ENCODE results near the gene PPP5C. TPM values are rescaled to one million over a fixed set of nuclear protein-coding genes. Genes with fewer than 3 reads are reported as not detected.
A peak's percentile ranks its signal among the peaks of the same experiment; 100 is the strongest.
"Not testable (repeated sequence)": the region's sequence is repeated elsewhere in the genome, so short reads cannot be mapped to it uniquely, and the experiment has no call there.

The PPP5C gene
- total RNA-seq, 3 donors from 2014 or later: 55.3 to 71.6 (median 59.4) TPM

DNA sequence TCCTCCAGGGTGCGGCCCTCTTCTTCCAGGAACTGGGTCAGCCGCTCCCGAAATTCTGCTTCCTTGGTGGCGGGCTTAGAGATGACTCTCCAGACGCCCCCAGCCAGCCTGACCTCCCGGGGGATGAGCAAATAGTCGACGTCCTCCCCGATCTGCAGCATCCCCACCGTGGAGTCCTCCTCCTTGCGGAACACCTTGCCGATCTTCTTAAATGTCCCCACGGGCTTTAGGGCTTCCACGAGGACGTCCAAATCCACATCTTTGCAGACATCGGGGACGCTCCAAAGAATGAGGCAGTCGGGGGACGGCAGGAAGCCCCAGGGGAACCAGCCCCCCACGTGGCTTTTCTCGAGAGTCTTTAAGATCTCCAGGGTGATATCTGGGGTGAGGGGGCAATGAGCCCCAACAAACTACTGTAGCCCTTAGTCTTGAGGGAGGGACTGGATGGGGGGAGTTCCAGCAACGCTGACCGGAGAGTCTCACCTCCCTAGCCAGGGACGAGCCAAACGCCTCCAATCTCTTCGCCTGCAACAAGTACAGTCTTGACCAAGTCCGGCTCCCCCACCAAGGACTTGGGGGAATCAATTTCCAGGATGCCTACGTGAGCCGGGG, 65.9 kb downstream of the PPP5C start:
- Histone ChIP-seq H3K36me3 (ENCODE audit: low read depth) (no peaks in the 10 kb centered on the region), H3K4me1 (ENCODE audit: low read depth) (peaks cover 8% of the 10 kb centered on the region), H3K4me3 (no peak overlapping the region), H3K9me3 (no peaks in the 10 kb centered on the region)
- TF ChIP-seq CTCF (IDR thresholded peaks at IDR 0.05): no peak
- intact Hi-C loops (cut with DNase I, micrococcal nuclease): no loop called here
- ATAC-seq (no peak), DNase-seq (no peak)

GRCh38 chr19:46413262-46414031, 66.6 kb downstream of the PPP5C start, which contains the start of gene CCDC8:
CCDC8 (minus strand) TSS chr19:46413564; CDS start chr19:46412810, 754 bp downstream.
- Histone ChIP-seq H3K4me1 (ENCODE audit: low read depth) (peaks cover 8% of the 10 kb centered on the region), H3K9me3 (no peaks in the 10 kb centered on the region), H3K36me3 (ENCODE audit: low read depth) (no peaks in the 10 kb centered on the region), H3K4me3 (no peak within 1 kb of the TSS)
- DNase-seq (peak; percentile 37 to 69 (median 51)), ATAC-seq (peak; percentile 68)
- intact Hi-C loops (cut with DNase I, micrococcal nuclease): no loop called here
- TF ChIP-seq CTCF (IDR thresholded peaks at IDR 0.05): no peak

- DNase-seq; H3K36me3 ChIP-seq (ENCODE audit: low read depth); H3K4me3 ChIP-seq; intact Hi-C loops (cut with DNase I, micrococcal nuclease); ATAC-seq; H3K9me3 ChIP-seq; H3K4me1 ChIP-seq (ENCODE audit: low read depth): not testable (repeated sequence)
Observed at GRCh38 chr19:46414899-46415298, 68.0 kb downstream of the PPP5C start.

DNA sequence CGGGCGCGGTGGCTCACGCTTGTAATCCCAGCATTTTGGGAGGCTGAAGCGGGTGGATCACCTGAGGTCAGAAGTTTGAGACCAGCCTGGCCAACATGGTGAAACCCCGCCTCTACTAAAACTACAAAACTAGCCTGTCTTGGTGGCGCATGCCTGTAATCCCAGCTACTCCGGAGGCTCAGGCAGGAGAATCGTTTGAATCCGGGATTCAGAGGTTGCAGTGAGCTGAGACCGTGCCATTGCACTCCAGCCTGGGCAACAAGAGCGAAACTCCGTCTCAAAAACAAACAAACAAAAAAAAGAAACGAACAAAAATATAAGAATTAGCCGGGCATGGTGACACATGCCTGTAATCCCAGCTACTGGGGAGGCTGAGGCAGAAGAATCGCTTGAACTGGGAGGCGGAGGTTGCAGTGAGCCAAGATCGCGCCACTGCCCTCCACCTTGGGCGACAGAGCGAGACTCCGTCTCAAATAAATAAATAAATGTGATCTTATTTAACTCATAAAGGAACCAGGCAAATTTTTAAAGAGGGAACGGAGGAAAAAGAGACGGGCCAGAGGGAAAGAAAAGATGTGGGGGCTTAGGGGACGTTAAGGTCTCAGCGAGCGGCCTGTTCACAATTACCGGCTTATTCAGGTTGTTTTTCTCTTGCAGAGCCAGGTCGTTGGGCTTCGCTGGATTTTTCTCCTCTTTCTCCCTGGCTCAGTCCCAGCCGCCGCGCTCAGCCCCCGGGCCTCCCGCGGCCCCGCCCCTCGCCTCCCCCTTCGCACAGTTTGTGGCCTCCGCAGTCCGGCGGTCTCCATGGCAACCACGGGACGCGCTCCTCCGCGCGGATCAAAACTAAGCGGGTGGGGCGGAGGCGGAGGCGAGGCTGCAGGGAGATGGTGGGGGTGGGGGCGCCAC, 69.2 kb downstream of the PPP5C start:
- DNase-seq (peak; percentile 65 to 82 (median 71)), ATAC-seq (peak; percentile 74)
- intact Hi-C loops (cut with DNase I, micrococcal nuclease); H3K4me1 ChIP-seq (ENCODE audit: low read depth); H3K9me3 ChIP-seq; H3K4me3 ChIP-seq; H3K36me3 ChIP-seq (ENCODE audit: low read depth): not testable (repeated sequence)

DNA sequence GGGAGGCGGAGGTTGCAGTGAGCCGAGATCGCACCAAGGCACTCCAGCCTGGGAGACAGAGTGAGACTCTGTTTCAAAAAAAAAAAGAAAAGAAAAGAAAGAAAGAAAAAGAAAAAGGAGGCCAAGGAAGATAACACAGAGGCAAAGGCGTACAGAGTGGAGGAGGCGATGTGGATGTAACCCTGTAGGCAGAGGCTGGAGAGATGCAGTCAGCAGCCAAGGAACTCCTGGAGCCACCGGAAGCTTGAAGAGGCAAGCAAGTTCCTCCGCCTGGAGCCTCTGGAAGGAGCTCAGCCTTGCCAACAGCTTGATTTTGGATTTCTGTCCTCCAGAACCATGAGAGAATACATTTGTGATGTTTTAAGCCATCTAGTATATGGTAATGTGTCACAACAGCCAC, 73.2 kb downstream of the PPP5C start:
- Histone ChIP-seq H3K36me3 (ENCODE audit: low read depth) (no peaks in the 10 kb centered on the region), H3K9me3 (no peaks in the 10 kb centered on the region), H3K4me1 (ENCODE audit: low read depth) (peaks cover 8% of the 10 kb centered on the region), H3K4me3 (no peak overlapping the region)
- TF ChIP-seq CTCF (IDR thresholded peaks at IDR 0.05): no peak
- DNase-seq (no peak), ATAC-seq (no peak)
- intact Hi-C loops (cut with DNase I, micrococcal nuclease): no loop called here

GRCh38 chr19:46422344-46422743, 75.5 kb downstream of the PPP5C start:
- H3K4me1 ChIP-seq (ENCODE audit: low read depth): no peaks in the 10 kb centered on the region
- no peaks in the 10 kb centered on the region for H3K9me3 ChIP-seq
- no peak for TF ChIP-seq CTCF (IDR thresholded peaks at IDR 0.05)
- no peak for DNase-seq
- no peak overlapping the region for H3K4me3 ChIP-seq
- intact Hi-C loops (cut with DNase I, micrococcal nuclease): no loop called here
- ATAC-seq: no peak
- no peaks in the 10 kb centered on the region for H3K36me3 ChIP-seq (ENCODE audit: low read depth)

All from mucosa of descending colon (tissue), 3 donors.